Measurements from ENCODE around the gene GPX7.

The GPX7 gene

DNA sequence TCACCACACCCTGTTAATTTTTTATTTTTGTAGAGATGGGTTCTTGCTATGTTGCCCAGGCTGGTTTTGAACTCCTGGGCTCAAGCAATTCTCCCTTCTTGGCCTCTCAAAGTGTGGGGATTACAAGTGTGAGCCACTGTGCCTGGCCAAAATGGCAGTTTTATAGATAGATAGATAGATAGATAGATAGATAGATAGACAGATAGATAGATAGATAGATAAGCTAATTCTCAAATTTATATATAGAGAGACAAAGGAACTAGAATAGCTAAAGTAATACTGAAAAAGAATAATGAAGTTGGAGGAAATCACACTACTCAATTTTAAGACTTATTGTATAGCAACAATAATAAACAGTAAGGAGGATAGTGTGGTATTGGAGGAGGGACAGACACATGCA, 51.9 kb downstream of the GPX7 start:
- DNase-seq (ENCODE audit: low read depth) = no peak
- TF ChIP-seq CTCF (IDR thresholded peaks at IDR 0.05; ENCODE audit: control insufficient read depth, insufficient read depth, low read depth, low read length, missing control alignments) = no peak
- no peak overlapping the region for H3K4me3 ChIP-seq (ENCODE audit: control insufficient read depth, low read depth, low read length)

DNA sequence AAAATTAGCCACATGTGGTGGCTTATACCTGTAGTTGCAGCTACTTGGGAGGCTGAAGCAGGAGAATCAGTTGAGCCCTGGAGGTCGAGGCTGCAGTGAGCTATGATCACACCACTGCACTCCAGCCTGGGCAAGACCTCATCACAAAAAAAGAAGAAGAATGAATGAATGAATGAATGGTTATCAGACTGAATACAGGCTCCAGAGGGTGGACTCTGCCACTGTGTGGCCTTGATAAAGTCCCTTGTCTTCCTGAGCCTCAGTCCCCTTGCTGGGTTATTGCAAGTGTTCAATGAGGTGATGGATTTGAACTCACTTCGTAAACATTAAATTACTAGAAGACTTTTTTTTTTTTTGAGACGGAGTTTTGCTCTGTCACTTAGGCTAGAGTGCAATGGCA, 55.5 kb downstream of the GPX7 start:
- H3K4me3 ChIP-seq (ENCODE audit: control insufficient read depth, low read depth, low read length) = no peak overlapping the region
- DNase-seq (ENCODE audit: low read depth) = no peak
- no peak for TF ChIP-seq CTCF (IDR thresholded peaks at IDR 0.05; ENCODE audit: control insufficient read depth, insufficient read depth, low read depth, low read length, missing control alignments)
